ENCODE measurements around the gene PJVK. TPM values are rescaled to one million over a fixed set of nuclear protein-coding genes. Genes with fewer than 3 reads are reported as not detected.

PJVK gene
- total and polyA plus RNA-seq, 2 experiments from 2014 or later, result 1.6 to 2.1 TPM

GRCh38 chr2:178412047-178412446 lies 39.1 kb upstream of the PJVK start:
- Mint-ChIP-seq H3K27me3 (ENCODE audit: insufficient read depth, low read depth, poor library complexity) (peaks cover 10% of the 10 kb centered on the region), H3K36me3 (ENCODE audit: low read depth) (no peaks in the 10 kb centered on the region), H3K4me3 (no peak overlapping the region), H3K4me1 (peaks cover 7% of the 10 kb centered on the region; the same call in 2 of the 3 replicates), H3K9me3 (no peaks in the 10 kb centered on the region), H3K27ac (no peak overlapping the region)
- Histone ChIP-seq H3K27me3 (ENCODE audit: insufficient read depth) (no peaks in the 10 kb centered on the region), H2AFZ (no peak overlapping the region), H3K27ac (ENCODE audit: low read depth) (no peak overlapping the region), H3K9me2 (ENCODE audit: insufficient read depth) (no peaks in the 10 kb centered on the region), H3K36me3 (ENCODE audit: insufficient read depth) (no peaks in the 10 kb centered on the region), H3K4me2 (no peak overlapping the region), H4K20me1 (replicated peaks; ENCODE audit: insufficient read depth) (no peaks in the 10 kb centered on the region), H3K4me3 (no peak overlapping the region), H3F3A (replicated peaks; ENCODE audit: low read depth) (no peaks in the 10 kb centered on the region), H3K79me2 (replicated peaks; ENCODE audit: insufficient read depth) (0 out of 2 replicates have a peak, but pooled peaks cover 7% of the 10 kb centered on the region), H3K4me1 (ENCODE audit: insufficient read depth) (no peaks in the 10 kb centered on the region)
- no peak for DNase-seq (ENCODE audit: low spot score)
- no peak for TF ChIP-seq CREB1 (CRISPR knock-in tag; IDR thresholded peaks at IDR 0.05; ENCODE audit: low read depth)
- no peak for TF ChIP-seq CTCF (conservative IDR thresholded peaks at IDR 0.05; ENCODE audit: low read depth in 2 of 2)
- TF ChIP-seq REST (IDR thresholded peaks at IDR 0.05; ENCODE audit: unreplicated experiment), result no peak
- no peak for TF ChIP-seq ETS1 (IDR thresholded peaks at IDR 0.05)
- TF ChIP-seq ZNF462 (CRISPR knock-in tag; IDR thresholded peaks at IDR 0.05), result no peak
- TF ChIP-seq POLR2AphosphoS5 (IDR thresholded peaks at IDR 0.05; ENCODE audit: low read depth), result no peak
- no peak for TF ChIP-seq ZNF114 (CRISPR knock-in tag; IDR thresholded peaks at IDR 0.05)
- TF ChIP-seq EZH2 (IDR thresholded peaks at IDR 0.05; ENCODE audit: low read depth, unreplicated experiment), result no peak
- no peak for TF ChIP-seq STAT1 (IDR thresholded peaks at IDR 0.05; ENCODE audit: unreplicated experiment)
- no peak for TF ChIP-seq NANOG (IDR thresholded peaks at IDR 0.05; ENCODE audit: borderline replicate concordance)
- no peak for TF ChIP-seq ZNF331 (CRISPR knock-in tag; IDR thresholded peaks at IDR 0.05; ENCODE audit: low read depth)
- no peak for TF ChIP-seq JUNB (IDR thresholded peaks at IDR 0.05; ENCODE audit: unreplicated experiment)
- no peak for TF ChIP-seq EZH2phosphoT487 (IDR thresholded peaks at IDR 0.05; ENCODE audit: unreplicated experiment)
- ATAC-seq, result no peak

All from GM23338 (cell line).